Endodermal cell (in vitro differentiated cells): Measurements from ENCODE around the gene EFCAB11. TPM values are rescaled to one million over a fixed set of nuclear protein-coding genes. Genes with fewer than 3 reads are reported as not detected.

Experiments used
- DNase-seq: peaks from one replicate; pipeline ENCODE4 v3.0.0-alpha.2; 2017
- H3K27ac ChIP-seq: 2 replicates; pipeline ENCODE4 v1.5.1; 2013; ENCODE audit warnings: mild to moderate bottlenecking, low read depth, low read length, moderate library complexity
- H3K27me3 ChIP-seq: 2 replicates; pipeline ENCODE4 v1.6.1; 2013; ENCODE audit warnings: mild to moderate bottlenecking, low read length, moderate library complexity; ENCODE audit not compliant: insufficient read depth, control insufficient read depth, poor library complexity, severe bottlenecking
- H3K36me3 ChIP-seq: 2 replicates; pipeline ENCODE4 v1.7.0; 2013; ENCODE audit warnings: mild to moderate bottlenecking, low read length, moderate library complexity; ENCODE audit not compliant: control insufficient read depth, insufficient read depth
- H3K4me1 ChIP-seq: one replicate; pipeline ENCODE4 v1.7.0; 2013; ENCODE audit warnings: low read length; ENCODE audit not compliant: control insufficient read depth, insufficient read depth
- H3K4me3 ChIP-seq: 2 replicates; pipeline ENCODE4 v1.5.1; 2013; ENCODE audit warnings: mild to moderate bottlenecking, low read length, moderate library complexity
- H3K9ac ChIP-seq: 2 replicates; pipeline ENCODE4 v1.6.1; 2013; ENCODE audit warnings: mild to moderate bottlenecking, low read length, moderate library complexity; ENCODE audit not compliant: poor library complexity, severe bottlenecking; ENCODE audit errors: extremely low read depth
- H3K9me3 ChIP-seq: 2 replicates; pipeline ENCODE4 v1.6.1; 2013; ENCODE audit warnings: mild to moderate bottlenecking, low read length, moderate library complexity; ENCODE audit not compliant: control insufficient read depth
- H3K27ac Mint-ChIP-seq: 2 replicates; pipeline ENCODE4 v1.8.0; 2020; ENCODE audit warnings: mixed read lengths
- H3K27me3 Mint-ChIP-seq: 2 replicates; pipeline ENCODE4 v1.8.0; 2021; ENCODE audit warnings: mild to moderate bottlenecking, mixed read lengths; ENCODE audit not compliant: insufficient read depth
- H3K36me3 Mint-ChIP-seq: 2 replicates; pipeline ENCODE4 v1.8.0; 2020; ENCODE audit warnings: low read depth, mixed read lengths
- H3K4me1 Mint-ChIP-seq: 2 replicates; pipeline ENCODE4 v1.8.0; 2020; ENCODE audit warnings: mixed read lengths
- H3K4me3 Mint-ChIP-seq: 2 replicates; pipeline ENCODE4 v1.8.0; 2020; ENCODE audit warnings: mild to moderate bottlenecking, moderate library complexity, mixed read lengths
- H3K9me3 Mint-ChIP-seq: 2 replicates; pipeline ENCODE4 v1.8.0; 2020; ENCODE audit warnings: mild to moderate bottlenecking, mixed read lengths
- CTCF ChIP-seq: fragments of 200-600 bp; sonication (generic); conservative IDR thresholded peaks from 2 replicates; pipeline ENCODE4 v1.5.0; 2021; ENCODE audit warnings: antibody characterized with exemption, mild to moderate bottlenecking
- WGBS, 2 experiments: methylation state at CpG; one replicate each; pipeline versions ENCODE4 v1.1.5 to v1.1.7; 2013; ENCODE audit warnings: missing lambda C conversion rate in 2 of 2, mixed read lengths in 1 of 2; ENCODE audit not compliant: insufficient coverage in 1 of 2, insufficient read length in 1 of 2; 5-methylcytosine and 5-hydroxymethylcytosine counted together
- total RNA-seq, 2 donors: library from RNA; stranded (reverse); fragmentation: NEBNext Ultra II Directional in 1 of 2; extraction: Animal tissue kit (Norgen Biotek cat#: 25700) in 1 of 2; gene quantifications; 2 replicates in 1 of 2; 3 replicates in 1 of 2; pipeline ENCODE4 v1.2.1, GENCODE V29; 2021

EFCAB11 gene
- total RNA-seq, 2 donors from 2014 or later = 23.8 to 47.6 TPM

- WGBS, 2 experiments = 93 to 100% methylated on average over 2 to 4 of the region's 4 CpGs
- Mint-ChIP-seq H3K4me1 (no peaks in the 10 kb centered on the region), H3K36me3 (peaks cover 58% of the 10 kb centered on the region)
Measured at GRCh38 chr14:89978656-89979055, 24.1 kb upstream of the EFCAB11 start.

GRCh38 chr14:89977668-89978067, 23.1 kb upstream of the EFCAB11 start:
- H3K36me3 ChIP-seq = peaks cover 72% of the 10 kb centered on the region
- H3K4me3 ChIP-seq = no peak overlapping the region
- Mint-ChIP-seq H3K36me3 (peaks cover 59% of the 10 kb centered on the region), H3K27ac (no peak overlapping the region), H3K4me3 (no peak overlapping the region), H3K27me3 (no peaks in the 10 kb centered on the region), H3K9me3 (no peaks in the 10 kb centered on the region), H3K4me1 (no peaks in the 10 kb centered on the region)
- no peaks in the 10 kb centered on the region for H3K4me1 ChIP-seq
- WGBS, 2 experiments = 94 to 100% methylated on average over 2 to 4 of the region's 4 CpGs
- H3K27ac ChIP-seq = no peak overlapping the region
- no peak overlapping the region for H3K9ac ChIP-seq
- DNase-seq = no peak
- H3K9me3 ChIP-seq = no peaks in the 10 kb centered on the region
- H3K27me3 ChIP-seq = no peaks in the 10 kb centered on the region
- TF ChIP-seq CTCF = no peak

More at GRCh38 chr14:89978656-89979055, 24.1 kb upstream of the EFCAB11 start:
- Histone ChIP-seq H3K27ac (no peak overlapping the region), H3K9ac (no peak overlapping the region), H3K4me3 (no peak overlapping the region), H3K4me1 (no peaks in the 10 kb centered on the region), H3K27me3 (no peaks in the 10 kb centered on the region), H3K36me3 (peaks cover 69% of the 10 kb centered on the region), H3K9me3 (no peaks in the 10 kb centered on the region)
- Mint-ChIP-seq H3K27ac (no peak overlapping the region), H3K4me3 (no peak overlapping the region), H3K27me3 (no peaks in the 10 kb centered on the region), H3K9me3 (no peaks in the 10 kb centered on the region)
- no peak for TF ChIP-seq CTCF
- DNase-seq = no peak

- peak; percentile 89 for DNase-seq
- Histone ChIP-seq H3K9ac (no peak overlapping the region), H3K27ac (no peak overlapping the region), H3K4me3 (no peak overlapping the region), H3K36me3 (peaks cover 70% of the 10 kb centered on the region), H3K4me1 (no peaks in the 10 kb centered on the region), H3K9me3 (no peaks in the 10 kb centered on the region), H3K27me3 (no peaks in the 10 kb centered on the region)
- WGBS, 2 experiments = 74 to 81% methylated on average over 6 to 7 of the region's 7 CpGs
- peaks cover 60% of the 10 kb centered on the region for H3K36me3 Mint-ChIP-seq
- no peak overlapping the region for H3K4me3 Mint-ChIP-seq
- TF ChIP-seq CTCF = peak; percentile 95
- no peaks in the 10 kb centered on the region for H3K4me1 Mint-ChIP-seq
- no peak overlapping the region for H3K27ac Mint-ChIP-seq
- H3K9me3 Mint-ChIP-seq = no peaks in the 10 kb centered on the region
- no peaks in the 10 kb centered on the region for H3K27me3 Mint-ChIP-seq
Measured at GRCh38 chr14:89973234-89973823, 18.8 kb upstream of the EFCAB11 start.
